ENCODE measurements around the gene OR6F1.

DNA sequence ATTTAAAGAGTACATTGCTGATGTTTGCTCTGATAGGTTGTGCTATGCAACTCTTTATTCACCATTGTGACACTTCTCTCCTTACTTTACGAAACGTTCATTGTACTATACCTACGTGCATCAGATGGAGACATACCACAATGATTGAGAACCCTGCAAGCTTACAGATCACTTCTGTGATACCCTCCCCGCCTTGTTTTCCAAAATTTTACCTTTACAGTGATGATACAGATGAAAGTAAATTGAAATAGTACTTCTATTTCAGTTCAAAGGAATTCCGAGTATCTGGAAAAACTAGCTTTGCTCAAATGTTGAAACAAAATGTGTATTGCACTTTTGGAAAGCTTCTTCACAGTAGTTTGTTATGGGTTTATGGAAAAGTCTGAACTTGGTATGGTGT is 25.3 kb upstream of the OR6F1 start:
- no peak for TF ChIP-seq EZH2 (IDR thresholded peaks at IDR 0.05; ENCODE audit: borderline replicate concordance)
- TF ChIP-seq, protein P1, sequence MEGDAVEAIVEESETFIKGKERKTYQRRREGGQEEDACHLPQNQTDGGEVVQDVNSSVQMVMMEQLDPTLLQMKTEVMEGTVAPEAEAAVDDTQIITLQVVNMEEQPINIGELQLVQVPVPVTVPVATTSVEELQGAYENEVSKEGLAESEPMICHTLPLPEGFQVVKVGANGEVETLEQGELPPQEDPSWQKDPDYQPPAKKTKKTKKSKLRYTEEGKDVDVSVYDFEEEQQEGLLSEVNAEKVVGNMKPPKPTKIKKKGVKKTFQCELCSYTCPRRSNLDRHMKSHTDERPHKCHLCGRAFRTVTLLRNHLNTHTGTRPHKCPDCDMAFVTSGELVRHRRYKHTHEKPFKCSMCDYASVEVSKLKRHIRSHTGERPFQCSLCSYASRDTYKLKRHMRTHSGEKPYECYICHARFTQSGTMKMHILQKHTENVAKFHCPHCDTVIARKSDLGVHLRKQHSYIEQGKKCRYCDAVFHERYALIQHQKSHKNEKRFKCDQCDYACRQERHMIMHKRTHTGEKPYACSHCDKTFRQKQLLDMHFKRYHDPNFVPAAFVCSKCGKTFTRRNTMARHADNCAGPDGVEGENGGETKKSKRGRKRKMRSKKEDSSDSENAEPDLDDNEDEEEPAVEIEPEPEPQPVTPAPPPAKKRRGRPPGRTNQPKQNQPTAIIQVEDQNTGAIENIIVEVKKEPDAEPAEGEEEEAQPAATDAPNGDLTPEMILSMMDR (IDR thresholded peaks at IDR 0.05; ENCODE audit: poor library complexity): no peak
